Left colon (tissue), 2 donors: ENCODE results near the gene CBX4. TPM values are rescaled to one million over a fixed set of nuclear protein-coding genes. Genes with fewer than 3 reads are reported as not detected.

Source experiments
- ATAC-seq: fragments of 200-7000 bp; cut with Tn5 transposase; one replicate; pipeline ENCODE4 v1.9.1; 2020; ENCODE audit warnings: mild to moderate bottlenecking, moderate library complexity
- DNase-seq, 2 donors: peaks; one replicate each; pipeline ENCODE4 v3.0.0-alpha.2; 2020
- intact Hi-C, 2 donors: fragments of 100-400 bp; cut with DNase I in 1 of 2; cut with micrococcal nuclease in 1 of 2; formaldehyde crosslinking; loops; one replicate each; pipeline versions ENCODE4 v1.11.2 to v1.14.0; 2022; cut with DNase I, micrococcal nuclease
- total RNA-seq, 2 donors: library from RNA; stranded (reverse); fragmentation: NEBNext Ultra II Directional; extraction: Animal tissue kit (Norgen Biotek cat#: 25700); gene quantifications; one replicate each; pipeline ENCODE4 v1.2.1, GENCODE V29; 2021
- donor health status: DM: no; HTN: no; CAD: no.
- donor health status: DM: yes; HTN: yes; CAD: no.

CBX4 gene
- total RNA-seq, 2 donors from 2014 or later, result 12.1 to 14.5 TPM

DNA sequence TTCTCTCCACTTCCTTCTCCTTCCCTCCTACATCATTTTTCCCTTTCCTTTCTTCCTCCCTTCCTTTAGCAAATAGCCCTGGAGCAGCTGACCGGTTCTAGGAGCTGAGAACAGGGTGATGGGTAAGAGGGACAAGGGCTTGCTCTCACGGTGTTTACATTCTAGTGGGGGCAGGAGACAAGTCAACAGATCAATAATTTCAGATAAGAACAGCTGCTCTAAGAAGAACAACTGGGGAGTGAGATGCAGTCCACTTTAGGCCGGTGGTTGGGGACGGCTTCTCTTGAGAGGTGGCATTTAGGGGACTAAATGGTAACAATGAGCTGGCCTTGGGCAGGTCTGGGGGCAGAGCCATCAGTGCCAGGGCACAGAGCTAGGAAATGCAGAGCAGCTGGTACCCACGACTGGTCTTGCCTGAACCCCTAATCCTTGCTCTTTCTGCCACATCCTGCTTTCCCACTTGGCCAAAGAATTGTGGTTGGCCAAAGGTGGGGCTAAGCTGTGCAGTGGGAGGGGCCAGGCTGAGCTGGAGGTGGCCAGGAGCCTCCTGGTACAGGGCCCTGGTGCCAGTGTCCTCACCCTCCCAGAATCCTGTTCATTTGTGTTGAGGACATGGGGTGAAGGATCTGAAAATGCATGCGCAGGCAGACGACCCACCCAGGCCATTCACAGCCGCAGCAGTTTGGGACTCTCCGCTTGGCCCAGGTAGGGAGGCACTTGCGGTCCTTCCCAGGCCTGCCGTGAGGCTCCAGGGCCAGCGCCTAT is 17.7 kb downstream of the CBX4 start:
- ATAC-seq (no peak), DNase-seq (no peak)
- intact Hi-C loops, result no loop called here

DNA sequence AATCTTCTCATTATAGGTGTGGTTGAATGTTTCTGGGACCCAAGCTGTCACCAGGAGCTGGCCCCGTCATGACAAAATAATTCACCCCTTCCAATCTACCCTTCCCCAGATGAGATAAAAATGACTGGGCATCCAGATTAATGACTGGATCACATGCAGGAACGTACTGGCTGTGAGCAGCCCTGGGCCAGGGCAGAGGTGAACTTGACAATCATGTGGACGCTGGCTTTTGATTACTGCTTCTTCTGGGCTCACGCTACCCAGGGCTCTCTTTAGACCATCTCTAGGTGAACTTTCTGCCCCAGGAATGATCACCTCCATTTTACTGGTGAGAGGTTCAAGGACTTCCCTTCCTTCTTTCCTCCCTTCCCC is 18.3 kb downstream of the CBX4 start:
- intact Hi-C loops, result no loop called here
- ATAC-seq, result no peak
- no peak for DNase-seq

DNA sequence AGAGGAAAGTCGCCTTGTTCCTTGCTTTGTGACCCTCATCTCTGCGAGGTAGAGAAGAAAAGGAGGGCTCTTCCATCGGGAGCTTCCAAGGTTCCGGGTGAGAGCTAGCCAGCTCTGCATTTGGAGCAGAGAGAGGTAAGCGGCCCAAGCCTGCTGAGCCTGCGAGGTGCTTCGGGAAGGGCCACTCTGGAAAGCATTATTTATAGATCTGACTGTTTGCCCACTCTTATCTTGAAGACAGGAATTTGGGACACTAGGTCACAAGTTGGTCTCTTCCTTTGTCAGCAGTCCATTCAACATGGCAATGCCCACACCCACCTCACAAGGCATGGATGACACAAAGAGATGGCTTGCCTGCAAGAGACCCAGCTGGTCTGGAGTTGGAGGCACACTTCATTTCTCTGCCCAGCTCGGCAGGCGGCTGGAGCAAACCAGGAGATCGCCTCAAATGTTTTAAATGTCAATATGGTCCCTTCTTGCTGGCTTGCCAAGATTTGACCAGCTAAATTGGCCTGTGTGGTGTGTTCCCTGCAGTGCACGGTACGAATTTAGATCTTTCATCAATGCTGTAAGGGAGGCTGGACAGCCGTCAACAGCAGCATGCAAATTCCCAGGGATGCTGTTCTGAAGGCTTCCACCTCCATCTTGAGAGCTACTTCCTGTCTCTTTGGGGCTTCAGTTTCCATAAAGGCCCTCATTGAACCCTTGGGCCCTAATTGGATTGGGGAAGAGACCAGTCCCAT is 19.5 kb downstream of the CBX4 start:
- intact Hi-C loops, result no loop called here

DNA sequence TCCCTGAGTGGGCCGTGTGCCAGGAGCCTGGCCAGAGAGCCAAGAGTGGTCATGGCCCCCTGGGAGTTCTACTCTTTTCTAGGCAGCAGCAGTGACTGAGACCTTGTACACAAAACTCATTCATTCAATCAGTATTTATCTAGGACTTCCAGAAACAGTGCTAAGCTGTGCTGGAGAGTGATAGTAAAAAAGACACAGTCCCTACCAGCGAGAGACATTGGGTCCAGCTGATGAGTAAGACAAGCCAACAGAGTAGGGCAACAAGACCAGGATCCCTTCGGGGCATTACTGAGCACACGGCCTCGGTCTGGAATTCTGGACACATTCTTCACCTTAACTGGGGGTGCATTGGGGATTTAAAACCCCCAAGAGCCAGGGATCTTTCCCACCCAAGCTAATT is 20.2 kb downstream of the CBX4 start:
- ATAC-seq (no peak), DNase-seq (no peak)
- intact Hi-C loops, result no loop called here

More for the DNA sequence above, 19.5 kb downstream of the CBX4 start:
- ATAC-seq (no peak), DNase-seq (no peak)

DNA sequence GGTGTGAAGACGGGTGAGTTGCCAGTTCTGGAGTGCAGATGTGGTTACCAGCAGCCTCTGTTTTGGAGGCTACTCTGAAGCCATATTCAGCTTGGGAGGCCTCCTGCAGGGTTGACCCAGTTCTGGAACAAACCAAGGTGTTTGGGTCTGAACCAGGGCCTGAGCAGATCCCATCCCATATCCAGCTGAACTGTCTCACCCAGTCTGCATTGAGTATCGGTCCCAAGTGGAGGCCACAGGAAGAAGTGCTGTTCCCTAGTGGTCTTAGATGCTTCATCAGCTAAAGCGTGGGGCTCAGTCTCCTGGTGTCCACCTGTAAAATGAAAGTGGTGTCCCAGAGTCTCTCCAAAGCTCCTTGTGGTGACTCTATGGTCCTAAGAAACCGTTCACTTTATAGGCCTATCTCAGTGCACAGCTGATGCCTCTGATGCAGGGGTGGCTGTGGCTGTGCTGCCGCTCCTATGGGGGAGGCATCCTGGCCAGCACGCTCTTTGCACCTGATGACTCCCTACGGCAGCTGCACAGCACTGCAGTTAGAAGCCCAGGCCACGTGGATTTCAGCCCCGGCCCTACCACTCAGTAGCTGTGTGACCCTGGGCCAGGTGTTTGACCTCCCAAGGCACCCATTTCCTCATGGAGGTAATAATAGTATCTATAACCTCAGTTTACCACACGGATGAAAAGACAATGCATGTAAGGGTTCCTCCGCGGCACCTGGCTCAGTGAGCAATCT is 21.0 kb downstream of the CBX4 start:
- DNase-seq, result no peak
- intact Hi-C loops, result no loop called here
- no peak for ATAC-seq

DNA sequence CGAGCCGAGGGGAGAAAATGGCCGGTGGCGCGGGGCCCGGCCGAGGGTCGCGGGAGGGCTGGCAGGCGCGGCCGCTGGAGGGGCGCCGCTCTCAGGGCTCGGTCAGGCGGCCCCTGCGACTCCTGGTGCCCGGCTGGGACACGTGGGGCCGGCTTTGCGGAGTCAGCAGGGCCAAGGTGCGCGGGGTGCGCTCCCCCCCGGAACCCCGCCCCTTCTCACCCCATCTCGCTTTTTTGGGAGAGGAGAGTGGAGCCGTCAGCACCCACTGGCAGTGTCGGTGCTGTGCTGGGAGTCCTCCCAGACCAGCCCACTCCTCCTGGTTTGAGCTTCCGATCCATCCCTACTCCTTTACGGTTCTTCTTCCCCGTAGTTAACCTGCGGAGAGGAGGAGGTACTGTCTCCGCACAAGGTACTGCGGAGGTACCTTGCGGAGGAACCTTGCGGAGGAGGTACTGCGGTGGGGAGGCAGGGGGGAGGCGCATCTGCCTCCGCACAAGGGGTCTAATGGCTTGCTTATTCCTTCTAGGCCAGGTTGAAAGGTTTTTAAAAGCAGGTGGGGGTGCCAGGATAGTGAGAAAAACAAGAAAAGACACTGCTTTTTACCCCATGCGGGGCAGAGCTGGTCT is 23.3 kb downstream of the CBX4 start:
- intact Hi-C loops, result no loop called here
- no peak for ATAC-seq
- no peak for DNase-seq

DNA sequence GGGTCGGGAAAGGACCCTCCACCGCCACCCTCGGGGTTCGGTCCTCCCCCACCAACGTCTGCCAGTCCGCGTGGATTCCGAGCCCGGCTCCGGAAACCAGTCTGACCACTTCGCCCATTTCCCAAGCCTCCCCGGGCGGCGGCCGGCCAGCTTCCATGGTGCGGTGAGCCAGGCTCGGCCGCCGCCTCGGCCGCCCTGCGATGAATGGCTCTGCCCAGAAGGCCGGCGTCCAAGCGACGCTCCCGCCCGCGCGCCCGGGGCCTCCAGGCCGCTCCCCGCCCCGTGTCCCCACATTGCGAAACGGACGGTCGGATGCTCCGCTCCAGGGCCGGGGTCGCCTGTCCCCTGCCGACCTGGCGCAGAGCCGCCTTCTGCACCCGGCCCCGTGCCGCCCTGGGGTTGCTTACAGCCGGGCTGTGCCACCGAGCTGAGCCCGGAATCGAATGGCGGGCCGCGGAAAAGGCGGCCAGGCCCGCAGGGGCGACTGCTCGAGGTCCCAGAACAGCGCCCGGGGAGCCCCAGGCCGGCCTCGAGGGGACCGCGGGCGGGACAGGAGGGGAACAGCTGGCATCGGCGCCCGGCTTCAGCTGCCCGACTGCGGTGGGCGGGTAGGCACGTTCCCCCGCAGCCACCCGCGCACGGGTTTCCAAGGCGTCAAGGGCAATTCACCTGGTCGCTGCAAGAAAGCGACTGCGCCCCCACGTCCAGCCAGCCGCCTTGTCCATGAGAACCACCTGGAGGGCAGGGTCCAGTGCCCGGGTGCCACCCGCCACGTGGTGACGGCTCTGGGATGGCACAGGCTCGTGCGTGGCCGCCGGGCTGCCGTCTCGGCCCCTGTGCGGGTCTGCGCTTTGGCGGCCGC is 24.0 kb downstream of the CBX4 start:
- intact Hi-C loops, result no loop called here
- DNase-seq (peak in 1 of 2 donors; percentile 72), ATAC-seq (peak; percentile 65)

DNA sequence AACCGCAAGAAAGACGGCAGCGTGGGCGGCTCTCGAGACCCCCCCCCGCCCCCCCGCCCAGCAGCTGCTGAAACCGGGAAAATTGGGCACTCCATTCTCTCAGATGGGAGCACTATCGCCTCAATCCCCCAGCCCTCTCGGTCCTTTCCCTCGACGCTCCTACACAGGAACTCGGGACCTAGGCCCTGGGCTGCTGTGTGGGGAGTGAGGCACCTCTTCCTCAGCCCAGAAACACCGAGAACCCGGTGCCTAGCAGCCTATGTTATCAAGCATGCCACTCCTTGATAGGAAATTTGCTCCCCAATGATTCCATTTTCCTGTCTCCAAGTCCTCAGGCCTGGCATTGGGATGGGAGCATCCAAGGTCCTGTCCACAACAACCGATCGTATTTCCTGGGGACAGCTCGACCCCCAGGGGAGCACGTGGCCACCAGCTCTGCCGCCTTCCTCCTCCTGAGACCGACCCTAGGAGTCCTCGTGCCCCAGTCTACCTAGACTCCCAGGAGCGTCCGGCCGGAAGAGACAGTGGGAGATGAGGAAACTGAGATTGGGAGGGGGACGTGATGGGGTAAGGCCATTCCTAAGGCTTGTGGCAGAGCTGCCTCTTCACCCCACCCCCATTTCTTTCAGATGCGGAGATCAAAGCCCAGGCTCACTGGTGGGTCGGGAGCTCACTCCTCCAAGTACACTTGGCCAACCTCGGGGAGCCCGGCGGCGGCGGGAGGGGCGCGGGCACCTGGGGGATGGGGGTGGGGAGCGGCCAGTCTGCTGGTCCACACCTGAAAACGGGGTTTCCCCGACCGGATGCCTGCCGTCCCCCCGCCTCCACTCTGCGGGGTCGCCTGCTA is 24.9 kb downstream of the CBX4 start:
- intact Hi-C loops, result no loop called here
- DNase-seq, result no peak
- no peak for ATAC-seq

DNA sequence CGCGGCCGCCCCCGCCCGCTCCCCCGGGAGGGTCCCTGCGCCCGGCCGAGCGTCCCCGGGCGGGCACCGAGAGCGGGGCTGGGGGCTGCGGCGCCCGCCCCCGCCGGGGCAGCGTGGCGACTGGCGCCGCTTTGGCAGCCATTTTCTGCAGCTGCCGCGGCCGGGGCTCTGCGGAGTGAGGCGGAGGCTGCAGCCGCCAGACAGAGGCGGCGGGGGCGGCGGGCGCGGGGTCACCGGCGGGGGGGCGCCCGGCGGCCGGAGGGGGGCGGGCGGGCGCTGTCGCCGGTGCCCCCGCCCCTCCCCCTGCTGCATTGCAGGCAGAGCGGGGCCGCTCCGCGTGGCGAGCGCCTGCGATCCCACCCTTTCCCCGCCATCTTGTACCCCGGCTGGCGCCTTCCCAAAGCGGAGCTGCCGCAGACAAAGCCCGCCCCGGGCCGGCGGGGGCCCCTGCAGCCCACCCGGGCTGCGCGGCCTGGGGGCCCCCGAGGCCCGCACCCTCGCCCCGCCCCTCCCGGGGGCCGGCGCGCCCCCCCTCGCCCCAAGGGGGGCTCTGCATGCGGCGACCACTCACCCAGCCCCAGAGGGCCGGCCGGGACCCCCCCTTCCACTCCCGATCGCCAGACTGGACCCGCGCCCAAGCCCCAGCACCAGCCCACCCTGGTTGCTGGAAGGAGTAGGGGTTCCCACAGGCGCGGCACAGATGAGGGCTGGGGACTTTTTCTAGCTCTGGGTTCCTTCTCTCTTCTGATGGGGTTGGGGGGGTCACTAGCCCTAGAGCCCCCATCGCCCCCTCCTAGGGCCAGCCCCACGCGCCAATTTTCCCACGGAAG is 25.7 kb downstream of the CBX4 start:
- intact Hi-C loops, result no loop called here
- DNase-seq (no peak), ATAC-seq (no peak)

DNA sequence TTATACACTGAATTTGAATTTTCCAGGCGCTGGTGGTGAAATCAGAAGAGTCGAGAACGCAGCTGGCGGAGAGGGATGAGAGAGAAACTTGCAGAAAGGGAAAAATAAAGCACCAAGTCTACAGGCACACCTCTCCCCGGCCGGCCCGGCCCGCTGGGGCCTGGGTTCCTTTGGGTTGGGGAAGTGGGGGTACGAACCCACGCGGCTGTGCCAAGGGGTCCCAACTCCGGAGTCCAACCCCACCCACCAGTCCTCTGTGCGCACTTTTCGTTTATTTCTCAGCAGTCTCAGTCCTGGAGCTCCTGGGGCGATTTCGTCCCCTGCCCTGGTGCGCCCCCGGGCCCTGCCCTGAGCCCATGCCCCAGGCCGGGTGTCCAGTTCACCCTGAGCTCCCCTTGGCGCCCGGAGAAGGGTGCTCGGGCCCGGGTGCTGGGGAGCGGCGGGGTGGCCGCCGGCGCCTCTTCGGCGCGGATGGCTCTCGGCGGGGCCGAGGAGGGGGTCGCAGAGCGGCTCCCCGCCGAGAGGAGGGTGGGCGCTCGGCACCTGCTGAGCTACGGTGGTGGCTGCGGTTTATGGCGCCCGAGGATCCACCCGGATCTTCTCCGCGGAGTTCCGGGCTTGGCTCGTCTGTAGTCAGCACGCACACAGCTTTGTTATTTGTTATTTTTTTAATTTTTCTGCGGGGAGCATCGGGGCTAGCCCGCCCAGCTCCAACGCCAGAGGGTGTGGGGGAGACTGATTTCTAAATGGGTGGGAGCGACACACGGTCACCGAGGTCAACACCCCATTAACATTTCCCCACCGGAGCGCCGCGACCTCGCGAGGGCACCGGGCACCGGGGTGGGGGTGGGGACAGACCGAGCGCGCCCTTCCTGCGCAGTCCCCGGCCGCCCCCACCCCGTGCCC is 26.6 kb downstream of the CBX4 start:
- DNase-seq (peak in 1 of 2 donors; percentile 28), ATAC-seq (no peak)
- intact Hi-C loops, result no loop called here

DNA sequence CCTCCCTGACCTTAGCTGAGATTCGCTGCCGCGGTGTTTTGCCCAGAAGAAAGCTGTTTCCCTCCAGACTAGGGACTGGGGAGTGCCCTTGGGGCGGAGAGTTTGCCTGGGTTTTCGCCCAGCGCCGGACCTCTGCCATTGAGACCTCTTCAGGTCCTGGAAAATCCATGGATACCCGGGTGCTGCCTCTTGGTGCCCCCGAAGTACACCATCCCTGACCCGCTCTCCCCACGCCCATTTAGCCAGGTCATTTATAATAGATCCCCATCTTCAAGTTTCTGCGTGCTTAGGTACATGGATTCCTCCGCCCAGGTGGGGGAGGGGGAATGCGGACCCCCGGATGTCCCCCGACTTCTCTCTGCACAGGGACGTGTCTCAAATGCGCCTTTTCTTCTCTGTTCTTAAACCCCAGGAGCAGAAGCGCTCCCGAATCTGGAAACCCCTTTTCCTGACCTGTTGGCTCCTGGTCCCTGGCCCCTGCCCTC is 27.3 kb downstream of the CBX4 start:
- DNase-seq (no peak), ATAC-seq (no peak)
- intact Hi-C loops, result no loop called here

DNA sequence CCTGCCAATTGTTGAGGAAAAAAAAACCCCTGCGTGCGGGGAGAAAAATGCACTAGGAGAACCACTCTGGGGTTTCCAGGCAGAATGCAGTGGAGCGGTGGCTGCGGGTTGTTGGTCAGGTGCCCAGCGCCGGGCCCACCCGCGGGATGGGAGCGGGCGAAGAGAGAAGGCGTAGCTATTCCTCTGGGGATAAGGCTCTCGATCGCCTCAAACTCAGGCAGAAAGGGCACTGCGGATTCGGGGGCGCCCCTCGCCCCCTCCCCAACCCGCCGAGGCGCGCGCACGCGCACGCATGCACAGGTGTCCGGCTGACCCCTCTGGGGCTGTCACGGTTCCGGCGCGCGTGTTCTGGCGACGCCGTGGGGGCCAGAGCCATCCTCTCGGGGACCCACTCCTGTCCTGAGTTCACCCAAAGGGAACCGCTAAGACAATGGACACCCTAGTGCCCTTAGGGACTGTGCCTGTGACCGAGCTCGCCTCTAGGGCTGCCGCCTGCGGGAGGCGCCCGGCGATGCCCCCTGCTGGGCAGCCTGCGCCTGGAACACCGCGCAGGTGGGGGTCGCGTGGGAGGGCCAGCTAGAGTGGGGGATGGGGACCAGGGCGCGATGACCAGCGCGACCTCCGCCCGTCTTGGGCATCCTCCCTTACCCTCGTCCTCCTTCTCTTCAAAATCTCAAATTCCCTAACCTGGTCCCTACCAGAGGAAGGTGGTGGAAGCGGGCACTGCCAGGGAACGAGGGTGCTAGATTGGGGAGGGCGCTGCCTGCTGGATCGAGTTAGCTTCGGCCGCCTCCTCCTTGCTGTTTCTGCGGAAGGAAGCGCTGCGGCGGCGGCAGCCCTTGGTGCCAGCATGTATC is 28.0 kb downstream of the CBX4 start:
- ATAC-seq (peak; percentile 40), DNase-seq (peak in 1 of 2 donors; percentile 51)
- intact Hi-C loops, result no loop called here

DNA sequence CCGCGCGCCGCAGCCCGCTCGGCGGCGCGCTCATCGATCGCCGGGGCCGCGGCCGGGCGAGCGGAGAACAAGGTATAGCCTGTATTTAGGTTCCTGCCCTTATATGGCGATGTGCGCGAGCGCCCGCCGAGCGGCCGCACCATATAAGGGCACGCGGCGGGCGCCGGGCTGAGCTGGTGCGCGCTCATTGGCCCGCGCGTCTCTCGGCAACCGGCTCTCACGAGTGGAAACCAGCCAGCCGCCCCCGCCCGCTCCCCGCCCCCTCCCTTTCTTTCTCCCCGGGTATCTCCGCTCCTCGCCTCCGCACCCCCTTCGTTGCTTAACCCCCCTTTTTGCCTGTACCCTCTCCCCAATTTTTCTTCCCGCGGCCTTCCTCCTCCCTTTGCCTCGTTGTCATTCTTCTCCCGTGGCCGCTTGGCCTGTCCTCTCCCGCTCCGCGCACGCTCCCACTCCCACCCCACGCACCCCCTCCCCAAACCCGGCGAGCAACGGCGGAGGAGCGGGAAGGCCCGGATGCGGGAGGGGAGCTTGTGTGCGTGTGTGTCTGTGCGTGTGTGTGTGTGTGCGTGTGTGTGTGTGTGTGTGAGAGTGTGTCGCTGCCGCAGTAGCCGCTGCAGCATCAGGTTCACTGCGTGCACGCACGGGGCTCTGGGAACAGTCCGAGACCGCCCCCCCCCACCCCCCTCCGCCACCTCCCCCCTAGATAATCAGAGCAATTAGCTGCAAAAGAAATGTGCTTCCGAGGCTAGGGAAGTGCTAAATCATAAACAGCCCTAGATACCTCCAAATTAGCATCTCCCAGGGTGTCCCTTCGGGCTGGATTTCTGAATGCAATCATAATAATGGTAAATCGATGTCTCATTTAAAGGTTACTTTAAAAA is 28.9 kb downstream of the CBX4 start:
- ATAC-seq (peak; percentile 73), DNase-seq (peak; percentile 83 to 84)
- intact Hi-C loops, result no loop called here
